ENCODE measurements around the gene ZFYVE27.

DNA sequence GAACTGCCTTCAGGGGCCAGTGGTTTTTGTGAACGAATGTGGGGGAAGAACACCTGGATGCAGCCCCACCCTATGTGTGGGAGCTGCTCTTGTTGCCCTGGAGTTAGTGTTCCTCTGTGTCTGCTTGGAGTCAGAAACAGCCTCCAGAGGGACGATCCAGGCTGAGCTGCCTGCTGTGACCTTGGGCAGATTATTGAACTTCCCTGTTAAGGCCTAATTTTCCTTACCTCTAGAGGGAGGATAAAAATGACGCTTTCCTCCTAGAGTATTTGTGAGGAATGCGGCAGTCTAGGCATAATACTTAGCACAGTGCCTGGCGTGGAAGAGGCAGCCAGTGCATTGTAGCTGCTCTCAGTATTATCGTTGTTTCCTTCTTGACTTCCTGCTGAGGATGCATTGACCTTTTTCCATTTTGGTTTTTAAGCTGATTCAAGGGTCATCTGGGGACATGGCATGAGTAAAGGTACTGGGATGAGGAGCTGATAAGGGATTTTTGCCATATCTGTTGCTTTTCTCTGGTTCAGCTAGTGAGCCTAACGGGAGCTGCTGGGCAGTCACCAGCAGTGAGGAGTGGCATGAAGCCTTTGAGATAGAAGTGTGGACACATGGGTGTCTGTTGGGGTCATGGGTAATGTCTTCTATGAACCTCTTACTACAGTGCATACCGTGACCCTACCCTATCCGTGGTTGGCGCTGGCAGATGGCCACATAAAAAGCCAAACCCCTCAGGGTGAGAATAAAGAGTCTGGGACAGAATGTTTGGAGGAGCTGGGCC, 6.4 kb downstream of the ZFYVE27 start:
- TF ChIP-seq, protein P1, sequence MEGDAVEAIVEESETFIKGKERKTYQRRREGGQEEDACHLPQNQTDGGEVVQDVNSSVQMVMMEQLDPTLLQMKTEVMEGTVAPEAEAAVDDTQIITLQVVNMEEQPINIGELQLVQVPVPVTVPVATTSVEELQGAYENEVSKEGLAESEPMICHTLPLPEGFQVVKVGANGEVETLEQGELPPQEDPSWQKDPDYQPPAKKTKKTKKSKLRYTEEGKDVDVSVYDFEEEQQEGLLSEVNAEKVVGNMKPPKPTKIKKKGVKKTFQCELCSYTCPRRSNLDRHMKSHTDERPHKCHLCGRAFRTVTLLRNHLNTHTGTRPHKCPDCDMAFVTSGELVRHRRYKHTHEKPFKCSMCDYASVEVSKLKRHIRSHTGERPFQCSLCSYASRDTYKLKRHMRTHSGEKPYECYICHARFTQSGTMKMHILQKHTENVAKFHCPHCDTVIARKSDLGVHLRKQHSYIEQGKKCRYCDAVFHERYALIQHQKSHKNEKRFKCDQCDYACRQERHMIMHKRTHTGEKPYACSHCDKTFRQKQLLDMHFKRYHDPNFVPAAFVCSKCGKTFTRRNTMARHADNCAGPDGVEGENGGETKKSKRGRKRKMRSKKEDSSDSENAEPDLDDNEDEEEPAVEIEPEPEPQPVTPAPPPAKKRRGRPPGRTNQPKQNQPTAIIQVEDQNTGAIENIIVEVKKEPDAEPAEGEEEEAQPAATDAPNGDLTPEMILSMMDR (conservative IDR thresholded peaks at IDR 0.05): no peak
- TF ChIP-seq ZFX (IDR thresholded peaks at IDR 0.05): no peak
